NCI-H187 treated with DMSO at 0.1 percent for 48 hours (cell line): ENCODE measurements around the gene RNASEH2C.
A peak's percentile ranks its signal among the peaks of the same experiment; 100 is the strongest.
"Not testable (repeated sequence)": the region's sequence is repeated elsewhere in the genome, so short reads cannot be mapped to it uniquely, and the experiment has no call there.

Experiments used
- DNase-seq: peaks from one replicate; lab custom pipeline; 2025; lab: John Stamatoyannopoulos, UW

Gene RNASEH2C

DNA sequence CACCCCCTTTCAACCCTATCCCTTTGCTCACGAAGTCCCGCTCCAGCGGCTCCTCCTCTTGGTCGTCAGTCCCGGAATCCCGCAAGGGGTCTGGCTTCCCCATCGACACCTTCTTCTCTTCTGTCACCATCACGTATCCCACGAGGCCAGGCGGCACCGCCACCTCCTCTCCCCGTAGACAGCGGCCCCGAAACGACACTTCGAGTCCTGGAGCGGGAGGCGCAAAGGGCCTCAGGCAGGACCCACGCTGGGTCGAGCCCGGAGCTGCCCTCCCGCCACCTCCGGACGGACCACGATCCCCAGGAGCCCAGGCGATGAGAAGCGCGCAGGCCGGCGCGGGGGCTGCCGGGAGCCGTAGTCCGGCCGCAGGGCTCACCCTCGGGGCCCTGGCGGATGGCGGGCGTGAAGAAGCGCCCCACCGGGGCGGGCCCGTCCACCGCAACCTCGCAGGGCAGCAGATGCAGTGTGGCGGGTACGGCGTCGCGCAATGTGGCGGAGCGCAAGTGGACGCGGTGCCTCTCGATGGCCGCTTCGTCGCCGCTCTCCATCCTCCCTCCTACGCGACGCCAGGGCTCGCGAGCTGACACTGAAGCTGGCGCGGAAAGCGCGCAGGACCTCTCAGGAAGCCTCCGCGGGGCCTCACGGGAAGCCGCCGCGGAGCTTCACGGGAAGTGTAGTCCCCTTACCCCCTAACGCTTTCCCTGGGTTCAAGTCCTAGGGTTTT lies at the start of gene RNASEH2C:
Gene RNASEH2C (minus strand): TSS at position 588 of the 724 bp plus-strand sequence. CDS start 40 bp downstream, at position 548.
- peak; percentile 12 for DNase-seq

DNA sequence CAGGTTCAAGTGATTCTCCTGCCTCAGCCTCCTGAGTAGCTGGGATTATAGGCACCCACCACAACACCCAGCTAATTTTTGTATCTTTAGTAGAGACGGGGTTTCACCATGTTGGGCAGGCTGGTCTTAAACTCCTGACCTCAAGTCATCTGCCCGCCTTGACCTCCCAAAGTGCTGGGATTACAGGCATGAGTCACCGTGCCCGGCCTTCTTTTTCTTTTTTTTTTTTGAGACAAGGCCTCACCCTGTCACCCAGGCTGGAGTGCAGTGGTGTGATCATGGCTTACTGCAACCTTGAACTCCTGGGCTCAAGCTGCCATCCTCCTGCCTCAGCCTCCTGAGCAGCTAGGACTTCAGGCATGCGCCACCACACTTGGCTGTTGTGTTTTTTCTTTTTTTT lies 47.2 kb upstream of the RNASEH2C start:
- DNase-seq, result not testable (repeated sequence)

DNA sequence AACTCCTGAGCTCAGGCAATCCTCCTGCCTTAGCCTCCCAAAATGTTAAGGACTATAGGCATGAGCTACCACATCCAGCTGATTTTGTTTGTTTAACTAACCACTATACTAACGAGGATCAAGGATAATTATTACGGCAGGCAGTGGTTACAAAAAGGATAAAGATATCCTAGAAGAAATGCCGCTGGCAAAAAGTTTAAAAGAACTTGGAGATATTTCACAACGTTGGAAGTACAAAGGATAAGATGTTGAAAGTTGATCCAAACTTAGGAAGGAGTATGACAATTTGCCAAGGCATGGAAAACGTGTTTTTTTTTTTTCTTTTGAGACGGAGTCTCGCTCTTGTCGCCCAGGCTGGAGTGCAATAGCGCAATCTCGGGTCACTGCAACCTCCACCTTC lies 46.8 kb upstream of the RNASEH2C start:
- no peak for DNase-seq

DNA sequence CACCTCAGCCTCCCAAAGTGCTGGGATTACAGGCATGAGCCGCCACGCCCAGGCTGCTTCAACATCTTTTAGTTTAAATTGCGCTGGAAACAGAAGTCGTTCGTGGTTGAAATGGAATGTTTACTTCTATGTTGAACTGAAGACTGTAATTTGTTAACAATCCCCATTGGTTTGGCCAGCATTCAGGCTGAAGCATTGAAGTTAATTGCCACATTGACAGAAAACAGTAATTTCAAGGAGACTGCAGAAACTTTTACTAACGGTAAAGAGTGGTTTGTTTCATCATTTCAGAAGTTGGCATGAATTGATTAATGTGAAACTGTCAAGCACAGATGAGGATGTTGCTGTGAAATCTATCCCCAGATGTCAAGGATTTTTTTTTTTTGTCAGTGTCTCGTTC lies 45.9 kb upstream of the RNASEH2C start:
- no peak for DNase-seq

DNA sequence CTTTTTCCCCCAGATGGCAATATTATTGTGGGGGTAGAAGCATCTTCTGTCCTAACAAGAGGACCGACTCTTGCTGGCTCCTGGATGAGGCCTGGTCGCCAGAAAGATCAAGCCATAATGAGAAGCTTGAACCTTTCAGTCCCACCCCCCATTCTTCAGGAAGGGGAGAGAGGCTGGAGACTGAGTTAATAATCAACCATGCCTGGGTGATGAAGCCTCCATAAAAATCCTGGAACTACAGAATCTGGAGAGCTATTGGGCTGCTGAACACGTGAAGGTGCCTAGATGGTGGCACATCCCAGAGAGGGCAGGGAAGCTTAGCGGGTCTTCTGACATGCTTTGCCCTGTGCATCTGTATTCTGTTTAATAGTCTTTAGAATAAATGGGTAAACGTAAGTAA lies 43.8 kb upstream of the RNASEH2C start:
- DNase-seq, result no peak

- not testable (repeated sequence) for DNase-seq
These were observed 42.2 kb upstream of the RNASEH2C start for GRCh38 chr11:65762816-65763215.

DNA sequence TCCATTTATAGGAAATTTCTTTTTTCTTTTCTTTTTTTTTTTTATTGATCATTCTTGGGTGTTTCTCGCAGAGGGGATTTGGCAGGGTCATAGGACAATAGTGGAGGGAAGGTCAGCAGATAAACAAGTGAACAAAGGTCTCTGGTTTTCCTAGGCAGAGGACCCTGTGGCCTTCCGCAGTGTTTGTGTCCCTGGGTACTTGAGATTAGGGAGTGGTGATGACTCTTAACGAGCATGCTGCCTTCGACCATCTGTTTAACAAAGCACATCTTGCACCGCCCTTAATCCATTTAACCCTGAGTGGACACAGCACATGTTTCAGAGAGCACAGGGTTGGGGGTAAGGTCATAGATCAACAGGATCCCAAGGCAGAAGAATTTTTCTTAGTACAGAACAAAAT lies 41.6 kb upstream of the RNASEH2C start:
- DNase-seq, result not testable (repeated sequence)

GRCh38 chr11:65745049-65745448 lies 24.5 kb upstream of the RNASEH2C start:
- no peak for DNase-seq

DNA sequence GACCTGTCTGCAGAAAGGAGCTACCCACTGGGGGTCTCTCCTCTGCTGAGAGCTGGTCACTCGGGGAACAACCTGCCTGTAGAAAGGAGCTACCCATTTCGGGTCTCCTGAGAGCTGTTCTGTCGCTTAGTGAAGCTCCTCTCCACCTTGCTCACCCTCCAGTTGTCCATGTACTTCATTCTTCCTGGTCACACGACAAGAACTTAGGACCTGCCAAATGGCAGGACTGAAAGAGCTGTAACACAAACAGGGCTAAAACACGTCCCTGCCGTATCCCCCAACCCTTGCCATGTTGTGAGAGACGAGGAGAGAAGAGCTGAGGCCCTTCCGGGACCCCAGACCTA lies 24.1 kb upstream of the RNASEH2C start:
- DNase-seq, result no peak

DNA sequence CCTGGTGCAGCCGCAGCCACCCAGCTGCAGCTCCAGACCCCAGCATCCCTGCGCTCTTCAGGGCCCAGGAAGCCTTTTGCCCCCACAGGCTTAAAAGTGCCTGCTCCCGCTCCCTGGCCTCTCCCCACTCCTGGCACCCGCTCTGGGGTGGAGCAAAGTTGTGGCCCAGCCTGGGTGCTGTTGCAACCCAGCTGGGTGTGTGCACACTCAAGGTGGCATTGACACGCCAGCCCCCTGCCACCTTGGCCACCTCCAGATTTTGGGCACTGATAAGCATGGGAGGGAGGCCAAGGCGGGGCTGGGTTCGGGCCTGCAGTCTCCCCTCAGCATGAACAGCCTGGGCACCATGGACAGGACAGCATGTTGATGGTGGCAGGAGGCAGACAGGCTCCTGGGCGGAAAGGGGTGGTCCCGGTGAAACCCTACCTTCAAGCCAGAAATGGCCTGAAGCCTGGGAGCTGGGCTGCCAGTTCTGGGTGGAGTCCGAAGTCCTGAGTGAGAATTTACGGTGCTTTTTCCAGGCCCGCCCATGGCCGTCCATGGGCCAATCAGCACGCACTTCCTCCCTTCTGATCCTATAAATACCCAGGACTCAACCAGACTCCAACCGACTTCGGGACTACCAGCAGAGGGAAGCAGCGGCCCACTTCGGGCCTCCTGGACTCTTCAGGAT lies 23.6 kb upstream of the RNASEH2C start:
- no peak for DNase-seq

DNA sequence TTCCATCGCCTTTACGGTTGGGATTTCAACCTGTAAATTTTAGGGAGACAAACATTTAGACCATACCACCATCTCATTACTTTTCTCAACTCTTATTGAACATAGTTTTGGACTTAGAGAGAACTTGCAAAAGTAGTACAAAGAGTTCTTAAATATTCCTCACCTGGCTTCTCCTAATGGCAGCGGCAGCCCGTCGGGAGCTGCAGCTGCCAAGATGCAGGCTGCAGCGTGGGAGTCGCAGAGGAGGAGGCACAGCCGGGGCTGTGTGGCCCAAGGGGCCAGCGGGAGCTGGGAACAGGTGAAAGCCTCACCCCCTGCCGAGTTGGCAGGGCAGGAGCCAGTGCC lies 23.1 kb upstream of the RNASEH2C start:
- DNase-seq, result no peak

- no peak for DNase-seq
These were observed 21.8 kb upstream of the RNASEH2C start for GRCh38 chr11:65742353-65742752.

- DNase-seq, result no peak
These were observed 20.6 kb upstream of the RNASEH2C start for GRCh38 chr11:65741185-65741584.

DNA sequence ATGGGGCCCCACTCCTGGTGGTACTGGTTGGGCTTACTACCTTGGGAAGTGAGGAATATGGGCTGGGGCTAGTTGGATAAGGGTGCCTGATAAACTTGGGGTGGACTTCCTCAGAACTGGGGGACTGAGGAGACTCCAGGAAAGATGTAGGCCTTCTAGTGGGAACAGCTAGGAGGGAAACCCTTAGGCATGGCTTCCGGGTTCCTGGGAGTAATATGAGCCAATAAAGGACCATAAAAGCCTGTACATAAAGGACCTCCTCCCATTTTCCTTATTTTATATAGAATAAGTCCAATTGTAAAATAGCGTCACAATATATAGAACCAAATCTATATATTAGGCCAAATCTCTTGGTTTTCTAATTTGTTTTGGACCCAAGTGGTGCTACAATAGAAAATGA lies 18.4 kb upstream of the RNASEH2C start:
- no peak for DNase-seq

DNA sequence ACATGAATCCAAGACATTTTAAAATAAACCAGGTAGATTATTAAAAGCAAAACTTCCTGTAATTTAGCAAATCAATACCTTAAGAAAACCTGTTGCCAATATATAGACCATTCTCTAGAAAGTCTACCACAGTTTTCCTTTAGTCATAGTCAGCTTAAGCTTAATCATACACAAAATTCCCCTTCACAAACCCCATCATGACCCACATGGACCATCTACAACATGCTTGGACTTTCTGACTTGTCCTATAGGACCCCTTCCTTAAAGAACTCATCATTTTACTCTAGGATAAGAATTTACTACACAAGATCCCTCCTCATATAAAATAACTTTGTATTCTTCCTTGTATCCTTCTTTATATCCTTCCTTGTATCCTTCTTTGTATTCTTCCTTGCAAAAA lies 16.2 kb upstream of the RNASEH2C start:
- no peak for DNase-seq

GRCh38 chr11:65735111-65735510 lies 14.5 kb upstream of the RNASEH2C start:
- DNase-seq, result not testable (repeated sequence)

- DNase-seq, result no peak
These were observed 9.9 kb upstream of the RNASEH2C start for GRCh38 chr11:65730461-65730860.

DNA sequence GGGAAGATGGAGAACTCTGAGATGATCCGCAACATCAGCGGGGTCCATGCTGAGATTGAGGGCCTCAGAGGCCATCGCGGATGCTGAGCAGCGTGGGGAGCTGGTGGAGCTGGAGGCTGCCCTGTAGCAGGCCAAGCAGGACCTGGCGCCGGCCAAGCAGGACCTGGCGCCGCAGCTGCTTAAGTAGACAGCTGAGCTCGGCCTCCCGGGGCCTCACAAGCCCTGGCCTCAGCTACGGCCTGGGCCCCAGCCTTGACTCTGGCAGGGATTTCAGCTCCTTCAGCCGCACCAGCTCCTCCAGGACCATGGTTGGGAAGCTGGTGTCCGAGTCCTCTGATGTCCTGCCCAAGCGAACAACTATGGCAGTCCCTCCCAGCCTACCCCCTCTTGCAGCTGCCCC lies 7.3 kb upstream of the RNASEH2C start:
- no peak for DNase-seq

DNA sequence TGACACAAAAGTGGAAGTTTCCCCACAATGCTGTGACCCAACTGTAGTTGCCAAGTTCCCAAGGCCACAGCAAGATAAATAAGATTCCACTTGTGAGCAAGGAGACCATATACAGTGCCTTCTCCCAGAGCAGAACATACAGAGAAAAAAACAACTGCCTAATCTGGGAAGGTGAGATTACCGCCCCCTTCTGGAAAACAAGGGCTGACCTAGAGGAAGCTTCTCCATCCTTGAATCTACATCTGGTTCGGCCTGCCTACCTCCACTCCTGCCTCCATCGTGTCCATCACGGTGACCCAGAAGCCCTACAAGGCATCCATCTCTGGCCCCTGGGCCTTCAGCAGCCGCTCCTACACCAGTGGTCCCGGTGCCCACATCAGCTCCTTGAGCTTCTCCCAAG lies 6.1 kb upstream of the RNASEH2C start:
- no peak for DNase-seq

GRCh38 chr11:65722261-65722660 lies 1.7 kb upstream of the RNASEH2C start:
- no peak for DNase-seq

GRCh38 chr11:65719871-65720210 lies 757 bp downstream of the RNASEH2C start:
- no peak for DNase-seq

DNA sequence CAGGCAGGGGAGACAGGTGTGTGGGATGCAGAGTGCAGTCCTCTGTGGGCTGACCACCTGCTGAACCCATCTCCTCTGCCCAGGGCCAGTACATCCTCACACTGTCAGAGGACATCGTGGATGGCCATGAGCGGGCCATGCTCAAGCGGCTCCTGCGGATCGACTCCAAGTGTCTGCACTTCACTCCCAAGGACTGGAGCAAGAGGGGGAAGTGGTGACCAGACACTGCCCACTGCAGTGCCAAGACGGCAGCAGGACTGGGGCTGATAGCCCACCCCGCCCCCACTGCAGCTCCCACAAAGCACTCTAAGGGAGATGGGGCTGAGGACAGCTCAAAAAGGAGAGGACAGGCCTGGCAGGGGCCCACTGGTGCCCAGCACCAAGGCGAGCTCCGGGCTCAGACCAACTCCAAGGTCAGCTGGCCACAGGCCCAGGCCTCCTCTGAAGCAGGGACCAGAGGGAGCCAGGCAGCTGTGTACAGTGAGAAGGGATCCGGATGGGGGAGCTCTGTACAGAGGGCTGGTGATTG lies 1.6 kb downstream of the RNASEH2C start:
- no peak for DNase-seq

DNA sequence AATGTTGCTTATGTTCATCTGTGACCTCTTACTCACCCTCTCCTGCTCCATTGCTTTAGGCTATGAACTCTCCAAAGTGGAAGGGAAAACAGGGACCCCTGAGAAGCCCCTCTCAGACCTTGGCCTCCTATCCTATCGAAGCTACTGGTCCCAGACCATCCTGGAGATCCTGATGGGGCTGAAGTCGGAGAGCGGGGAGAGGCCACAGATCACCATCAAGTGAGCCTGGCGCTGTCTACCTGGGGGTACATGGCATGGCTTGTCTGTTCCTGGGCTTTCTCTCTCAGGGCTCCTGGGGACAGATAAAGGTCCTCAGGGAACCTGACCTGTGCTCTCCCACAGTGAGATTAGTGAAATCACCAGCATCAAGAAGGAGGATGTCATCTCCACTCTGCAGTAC lies 2.1 kb downstream of the RNASEH2C start:
- no peak for DNase-seq

GRCh38 chr11:65717906-65718305 lies 2.7 kb downstream of the RNASEH2C start:
- no peak for DNase-seq
